Measurements from ENCODE around the gene IL1R2. TPM values are rescaled to one million over a fixed set of nuclear protein-coding genes. Genes with fewer than 3 reads are reported as not detected.

The IL1R2 gene
- total and polyA plus RNA-seq, 2 of the 8 experiments (the other 6 are each of a cell fraction or from before 2014, with no cell fraction given), result 0.06 TPM; not detected in 1

- Histone ChIP-seq H4K8ac (ENCODE audit: extremely low read depth, insufficient read depth, low read length) (no peak overlapping the region), H4K5ac (ENCODE audit: insufficient read length, low read depth, low read length) (no peak overlapping the region), H2BK20ac (ENCODE audit: low read length) (no peak overlapping the region), H3K14ac (ENCODE audit: insufficient read length) (no peak overlapping the region), H3K79me2 (ENCODE audit: control insufficient read depth in 1 of 2, insufficient read depth in 2 of 2, low read length in 2 of 2) (no peaks in the 10 kb centered on the region), H3K18ac (ENCODE audit: extremely low read depth, low read length) (no peak overlapping the region), H3K4me2 (ENCODE audit: insufficient read depth in 1 of 2, low read depth in 2 of 2, low read length in 2 of 2) (no peak overlapping the region), H3K4me3 (ENCODE audit: extremely low read depth in 1 of 4, insufficient read depth in 2 of 4, low read depth in 3 of 4, low read length in 4 of 4) (no peak overlapping the region), H2BK12ac (ENCODE audit: low read depth, low read length) (no peak overlapping the region), H2BK5ac (ENCODE audit: low read depth, low read length) (no peak overlapping the region), H2BK120ac (replicated peaks; ENCODE audit: low read depth, low read length) (no peak overlapping the region), H4K91ac (replicated peaks; ENCODE audit: insufficient read length, low read length) (no peak overlapping the region), H3K9ac (replicated peaks in 1 of 4; ENCODE audit: extremely low read depth in 1 of 4, low read depth in 3 of 4, low read length in 3 of 4) (no peak overlapping the region), H3K56ac (replicated peaks; ENCODE audit: insufficient read length, low read depth, low read length) (no peak overlapping the region), H2BK15ac (ENCODE audit: low read length) (no peak overlapping the region), H3K9me3 (ENCODE audit: insufficient read depth in 2 of 2, low read depth in 1 of 2, low read length in 1 of 2) (no peaks in the 10 kb centered on the region), H3K36me3 (ENCODE audit: control insufficient read depth in 2 of 4, insufficient read depth in 4 of 4, low read length in 3 of 4) (no peaks in the 10 kb centered on the region), H2AFZ (ENCODE audit: low read length) (no peak overlapping the region), H3K4ac (replicated peaks; ENCODE audit: insufficient read length, low read depth, low read length) (no peak overlapping the region), H3K27me3 (replicated peaks in 1 of 4; ENCODE audit: control insufficient read depth in 3 of 4, extremely low read depth in 1 of 4, insufficient read depth in 3 of 4, low read length in 3 of 4) (no peaks in the 10 kb centered on the region), H4K20me1 (replicated peaks in 1 of 2; ENCODE audit: control insufficient read depth in 1 of 2, insufficient read depth in 2 of 2, low read length in 2 of 2) (no peaks in the 10 kb centered on the region), H3K79me1 (ENCODE audit: low read depth, low read length) (no peaks in the 10 kb centered on the region), H3K4me1 (replicated peaks in 1 of 4; ENCODE audit: control insufficient read depth in 3 of 4, insufficient read depth in 4 of 4, low read length in 3 of 4) (no peaks in the 10 kb centered on the region), H3K27ac (ENCODE audit: low read depth, low read length) (no peak overlapping the region), H3K23ac (ENCODE audit: insufficient read length) (no peak overlapping the region), H2AK5ac (ENCODE audit: low read depth, low read length) (no peak overlapping the region), H3K23me2 (ENCODE audit: low read depth, low read length) (no peaks in the 10 kb centered on the region)
- TF ChIP-seq YY1 (IDR thresholded peaks at IDR 0.05; ENCODE audit: low read depth, low read length) (no peak), SIX5 (IDR thresholded peaks at IDR 0.05; ENCODE audit: low read depth, low read length) (no peak), MAFK (IDR thresholded peaks at IDR 0.05; ENCODE audit: low read depth, low read length) (no peak), RFX5 (IDR thresholded peaks at IDR 0.05; ENCODE audit: borderline replicate concordance, low read depth, low read length) (no peak), JUN (IDR thresholded peaks at IDR 0.05; ENCODE audit: low read depth, low read length) (no peak), KDM5A (IDR thresholded peaks at IDR 0.05; ENCODE audit: low read length) (no peak), KDM4A (IDR thresholded peaks at IDR 0.05; ENCODE audit: low read depth, low read length, severe bottlenecking) (no peak), SAP30 (IDR thresholded peaks at IDR 0.05; ENCODE audit: insufficient read depth, insufficient replicate concordance, low read length) (no peak), KDM1A (IDR thresholded peaks at IDR 0.05; ENCODE audit: borderline replicate concordance, low read length) (no peak)
- WGBS, 2 experiments (ENCODE audit: extremely low coverage in 1 of 2, insufficient coverage in 1 of 2, insufficient read length in 1 of 2, insufficient replicate concordance in 2 of 2, low coverage in 1 of 2, low lambda C conversion rate in 2 of 2, missing lambda C conversion rate in 1 of 2), result 92% methylated on average over 3 of the region's 3 CpGs; no CpG with 5 or more reads in 1 of the 2 experiments
- CTCF ChIA-PET (ENCODE audit: partially characterized antibody), result interaction anchor here (0.8 to 2.5 kb wide), 2 partner anchors 12 to 42 kb away, joined by 3 to 11 read pairs; no protein-coding TSS in a partner anchor
- no peak for FAIRE-seq
- POLR2A ChIA-PET (ENCODE audit: partially characterized antibody), result no interaction called here
- no peak for DNase-seq (ENCODE audit: low read depth in 1 of 2, low spot score in 2 of 2)
Observed at GRCh38 chr2:102062802-102063201, 71.0 kb downstream of the IL1R2 start.
